HepG2 (cell line): ENCODE results near the gene PSD4. TPM values are rescaled to one million over a fixed set of nuclear protein-coding genes. Genes with fewer than 3 reads are reported as not detected.
A peak's percentile ranks its signal among the peaks of the same experiment; 100 is the strongest.

Experiments
- ATAC-seq: fragments of 200-7000 bp; cut with Tn5 transposase; 3 replicates; pipeline ENCODE4 v1.9.1; 2020; ENCODE audit warnings: mild to moderate bottlenecking, moderate library complexity
- BruUV-seq: library from RNA; stranded (reverse); fragments of 400-500 nt; replicated peaks from 2 replicates; lab custom pipeline; 2021; lab: Mats Ljungman, UMichigan
- CTCF ChIA-PET: fragments of 300-600 bp; formaldehyde crosslinking; extraction: SDS; loops from one replicate; lab custom pipeline; 2021; ENCODE audit warnings: low total read pairs, inconsistent platforms, low intra/inter-chr PET ratio; lab: Yijun Ruan, JAX
- POLR2A ChIA-PET: fragments of 350-600 bp; sonication (Branson Sonifier 250); formaldehyde crosslinking; loops from one replicate; lab custom pipeline; 2020; ENCODE audit warnings: antibody characterized with exemption, inconsistent platforms; lab: Yijun Ruan, JAX
- DNase-seq: peaks from one replicate; pipeline ENCODE4 v3.0.0-alpha.2; 2015; ENCODE audit warnings: low spot score
- FAIRE-seq: peaks from 3 replicates; lab custom pipeline; 2011; peaks lifted over from hg19 to GRCh38; lab: Jason Lieb, UNC
- H2AFZ ChIP-seq: one replicate; pipeline ENCODE4 v1.6.1; 2011; ENCODE audit warnings: low read length, inconsistent platforms
- H3K27ac ChIP-seq: fragments of 300-600 bp; 3 replicates; pipeline ENCODE4 v1.8.0; 2011; ENCODE audit warnings: mixed run types, mild to moderate bottlenecking, mixed read lengths, low read length, inconsistent platforms; ENCODE audit not compliant: insufficient read depth; ENCODE audit errors: extremely low read length
- H3K27me3 ChIP-seq, 2 experiments: fragments of 200-600 bp in 1 of 2; 2 replicates in 1 of 2; 3 replicates in 1 of 2; pipeline versions ENCODE4 v1.6.0 to v1.8.0; 2011; ENCODE audit warnings: low read length in 2 of 2, mild to moderate bottlenecking in 2 of 2, moderate library complexity in 2 of 2, inconsistent platforms in 1 of 2; ENCODE audit not compliant: insufficient read depth in 2 of 2, control insufficient read depth in 1 of 2
- H3K36me3 ChIP-seq, 2 experiments: fragments of 200-600 bp in 1 of 2; replicated peaks in 1 of 2; 2 replicates in 1 of 2; 3 replicates in 1 of 2; pipeline versions ENCODE4 v1.5.1 to v1.8.0; 2011; ENCODE audit warnings: low read length in 2 of 2, inconsistent platforms in 1 of 2; ENCODE audit not compliant: insufficient read depth in 2 of 2, control insufficient read depth in 1 of 2
- H3K4me1 ChIP-seq: 2 replicates; pipeline ENCODE4 v1.5.1; 2012; ENCODE audit warnings: low read length, inconsistent platforms; ENCODE audit not compliant: insufficient read depth
- H3K4me2 ChIP-seq: 2 replicates; pipeline ENCODE4 v1.6.0; 2011; ENCODE audit warnings: low read depth, low read length, inconsistent platforms
- H3K4me3 ChIP-seq, 3 experiments: fragments of 200-600 bp in 1 of 3; sonication (generic), shearing (Covaris generic) in 1 of 3; replicated peaks in 1 of 3; 2 replicates each; pipeline ENCODE4 v1.5.1; 2011 to 2016; ENCODE audit warnings: low read length in 3 of 3, inconsistent platforms in 2 of 3, low read depth in 2 of 3, mild to moderate bottlenecking in 2 of 3, control low read depth in 1 of 3, mixed read lengths in 1 of 3; ENCODE audit not compliant: insufficient read depth in 1 of 3
- H3K79me2 ChIP-seq: one replicate; pipeline ENCODE4 v1.6.1; 2011; ENCODE audit warnings: low read length, inconsistent platforms; ENCODE audit not compliant: insufficient read depth
- H3K9ac ChIP-seq: 2 replicates; pipeline ENCODE4 v1.6.0; 2011; ENCODE audit warnings: mild to moderate bottlenecking, low read depth, low read length, inconsistent platforms; ENCODE audit not compliant: insufficient read depth
- H3K9me3 ChIP-seq: 2 replicates; pipeline ENCODE4 v1.5.1; 2012; ENCODE audit warnings: mild to moderate bottlenecking, low read length
- H4K20me1 ChIP-seq: 2 replicates; pipeline ENCODE4 v1.6.0; 2011; ENCODE audit warnings: inconsistent platforms, mild to moderate bottlenecking, low read length, moderate library complexity; ENCODE audit not compliant: insufficient read depth
- ARID5B ChIP-seq: IDR thresholded peaks from 2 replicates; pipeline ENCODE4 v1.4.0; 2020; ENCODE audit warnings: mild to moderate bottlenecking, missing genetic modification reagents
- ATAD3A ChIP-seq: sonication (generic); formaldehyde crosslinking; IDR thresholded peaks from 2 replicates; pipeline ENCODE4 v1.4.0; 2020; ENCODE audit warnings: missing genetic modification reagents
- CEBPG ChIP-seq: IDR thresholded peaks from 2 replicates; pipeline ENCODE4 v1.6.1; 2016
- DNMT3B ChIP-seq: conservative IDR thresholded peaks from 2 replicates; pipeline ENCODE4 v1.6.1; 2016; ENCODE audit warnings: missing biosample characterization, control low read depth
- ETV5 ChIP-seq: IDR thresholded peaks from 2 replicates; pipeline ENCODE4 v1.6.1; 2018; ENCODE audit warnings: missing biosample characterization, missing genetic modification reagents, inconsistent platforms, borderline replicate concordance
- GATAD2A ChIP-seq: IDR thresholded peaks from 2 replicates; pipeline ENCODE4 v1.6.1; 2016
- KAT8 ChIP-seq: IDR thresholded peaks from 2 replicates; pipeline ENCODE4 v1.6.1; 2016; ENCODE audit warnings: missing genetic modification reagents, missing compliant biosample characterization
- MEF2D ChIP-seq: sonication (generic); formaldehyde crosslinking; IDR thresholded peaks from 2 replicates; pipeline ENCODE4 v1.5.1; 2020; ENCODE audit warnings: mild to moderate bottlenecking, missing genetic modification reagents
- NPAS2 ChIP-seq: sonication (generic); formaldehyde crosslinking; IDR thresholded peaks from 2 replicates; pipeline ENCODE4 v1.8.0; 2022; ENCODE audit warnings: mild to moderate bottlenecking, missing genetic modification reagents, borderline replicate concordance
- POGZ ChIP-seq: sonication (generic); formaldehyde crosslinking; IDR thresholded peaks from 2 replicates; pipeline ENCODE4 v1.4.0; 2020; ENCODE audit warnings: mild to moderate bottlenecking, missing genetic modification reagents
- RARA ChIP-seq: IDR thresholded peaks from 2 replicates; pipeline ENCODE4 v1.6.1; 2016; ENCODE audit warnings: missing genetic modification reagents, missing compliant biosample characterization
- RFX3 ChIP-seq: IDR thresholded peaks from 2 replicates; pipeline ENCODE4 v1.6.1; 2016; ENCODE audit warnings: missing biosample characterization, missing genetic modification reagents
- SAP130 ChIP-seq: IDR thresholded peaks from 2 replicates; pipeline ENCODE4 v1.6.1; 2016; ENCODE audit warnings: low read depth
- SOX13 ChIP-seq, 3 experiments: fragments of 450-650 bp in 1 of 3; sonication (generic) in 1 of 3; formaldehyde crosslinking in 1 of 3; IDR thresholded peaks in 2 of 3; conservative IDR thresholded peaks in 1 of 3; 2 replicates each; pipeline versions ENCODE4 v1.5.0 to v1.6.1; 2016 to 2020; ENCODE audit warnings: antibody characterized with exemption in 1 of 3, mild to moderate bottlenecking in 1 of 3, missing compliant biosample characterization in 1 of 3, missing genetic modification reagents in 1 of 3, moderate library complexity in 1 of 3
- SOX5 ChIP-seq: IDR thresholded peaks from 2 replicates; pipeline ENCODE4 v1.6.1; 2016; ENCODE audit warnings: borderline replicate concordance
- SOX6 ChIP-seq, 2 experiments: fragments of 450-650 bp in 1 of 2; sonication (generic) in 1 of 2; formaldehyde crosslinking in 1 of 2; IDR thresholded peaks; 2 replicates each; pipeline versions ENCODE4 v1.4.0 to v1.6.1; 2017 to 2020; ENCODE audit warnings: antibody characterized with exemption in 1 of 2, mild to moderate bottlenecking in 1 of 2, missing genetic modification reagents in 1 of 2
- TEAD3 ChIP-seq: optimal IDR thresholded peaks from 2 replicates; pipeline ENCODE3; 2016; ENCODE audit warnings: borderline replicate concordance
- UBTF ChIP-seq: sonication (generic); formaldehyde crosslinking; IDR thresholded peaks from 2 replicates; pipeline ENCODE4 v1.4.0; 2020; ENCODE audit warnings: mild to moderate bottlenecking, missing genetic modification reagents
- ZNF136 ChIP-seq: sonication (generic); formaldehyde crosslinking; IDR thresholded peaks from 2 replicates; pipeline ENCODE4 v1.8.1; 2022; ENCODE audit warnings: low read depth, mild to moderate bottlenecking, moderate library complexity, missing genetic modification reagents
- ZNF746 ChIP-seq: sonication (generic); formaldehyde crosslinking; IDR thresholded peaks from 2 replicates; pipeline ENCODE4 v1.8.0; 2022; ENCODE audit warnings: mild to moderate bottlenecking, missing genetic modification reagents
- WGBS: methylation state at CpG from one replicate; pipeline ENCODE4 v1.1.6; 2017; ENCODE audit warnings: low lambda C conversion rate; 5-methylcytosine and 5-hydroxymethylcytosine counted together
- in situ Hi-C: cut with HindIII; loops from 2 replicates; pipeline ENCODE4 v1.10.0; 2017; ENCODE audit warnings: low pct_unique_long_range_greater_than_20kb; ENCODE audit not compliant: extremely low pct_ligation_motif_present
- intact Hi-C: fragments of 100-400 bp; cut with micrococcal nuclease; formaldehyde crosslinking; loops from one replicate; pipeline ENCODE4 v1.10.0; 2022; ENCODE audit not compliant: unreplicated experiment
- polyA plus RNA-seq, 8 experiments: library from polyadenylated mRNA; depleted of rRNA in 3 of 8; stranded (reverse) in 7 of 8; unstranded in 1 of 8; fragments of >200 nt; fragmentation: Illumina TruSeq in 4 of 8; extraction: Trizol in 4 of 8; gene quantifications; 2 replicates each; pipeline versions ENCODE4 v1.2.1 to v1.2.3, GENCODE V29; 2011 to 2016; ENCODE audit warnings: low read depth in 4 of 8, missing spikeins in 1 of 8, mixed read lengths in 1 of 8; ENCODE audit not compliant: insufficient read depth in 1 of 8
- total RNA-seq, 5 experiments: library from RNA; depleted of rRNA; stranded (reverse); fragments of >200 nt; fragmentation: Illumina TruSeq; extraction: Trizol; gene quantifications; 2 replicates each; pipeline ENCODE4 v1.2.3, GENCODE V29; 2016; ENCODE audit warnings: low read depth in 1 of 5

The PSD4 gene
- total and polyA plus RNA-seq, 2 of the 13 experiments (the other 11 are each of a cell fraction or from before 2014, with no cell fraction given), result 5.8 to 9.4 TPM

DNA sequence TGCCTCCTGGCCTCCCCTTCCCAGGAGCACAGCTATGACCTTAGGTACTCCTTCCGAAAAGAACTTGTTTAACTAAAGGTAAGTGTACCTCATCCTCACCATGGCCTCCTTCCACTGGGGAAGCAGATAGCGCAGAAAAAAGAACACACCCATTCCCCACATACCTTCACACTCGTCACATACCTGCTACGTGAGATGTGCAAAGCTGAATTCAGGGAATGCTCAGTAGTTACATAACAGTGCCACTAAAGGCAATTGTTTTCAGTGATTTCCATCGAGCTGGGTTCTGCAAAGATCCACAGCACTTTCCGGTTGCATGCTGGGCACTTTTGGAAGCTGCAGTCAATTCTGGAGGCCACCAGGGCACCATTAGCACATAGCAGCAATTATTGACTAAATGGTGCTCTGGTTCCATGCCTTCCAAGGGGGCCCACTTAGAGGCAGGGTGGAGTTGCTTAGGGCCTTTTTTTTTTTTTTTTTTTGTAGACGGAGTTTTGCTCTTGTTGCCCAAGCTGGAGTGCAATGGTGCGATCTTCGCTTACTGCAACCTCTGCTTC lies 63.9 kb downstream of the PSD4 start:
- in situ Hi-C loops, result no loop called here
- H3K9me3 ChIP-seq, result no peaks in the 10 kb centered on the region
- intact Hi-C loops, result no loop called here
- TF ChIP-seq ZNF746 (CRISPR knock-in tag) (no peak), SAP130 (CRISPR knock-in tag) (0 out of 2 replicates have a peak, but pooled peaks have one; percentile 15), SOX13 (IDR thresholded peaks at IDR 0.05) (no peak), SOX13 (CRISPR knock-in tag; conservative IDR thresholded peaks at IDR 0.05 in 1 of 2, IDR thresholded peaks at IDR 0.05 in 1 of 2) (peak in 1 of 2 experiments; percentile 63; a peak in 1 of 4 replicates), POGZ (CRISPR knock-in tag) (no peak), KAT8 (CRISPR knock-in tag) (no peak), GATAD2A (CRISPR knock-in tag) (peak; percentile 14; the same call in 1 of the 2 replicates), ATAD3A (CRISPR knock-in tag) (no peak), CEBPG (CRISPR knock-in tag) (peak; percentile 16; the same call in 1 of the 2 replicates), MEF2D (CRISPR knock-in tag) (no peak), SOX6 (IDR thresholded peaks at IDR 0.05) (no peak), SOX6 (CRISPR knock-in tag; IDR thresholded peaks at IDR 0.05) (peak; percentile 17; the same call in 1 of the 2 replicates), RFX3 (CRISPR knock-in tag) (no peak), RARA (CRISPR knock-in tag) (peak; percentile 23; the same call in 1 of the 2 replicates), NPAS2 (CRISPR knock-in tag) (no peak), TEAD3 (CRISPR knock-in tag) (peak; percentile 93), UBTF (CRISPR knock-in tag) (no peak), ETV5 (peak; percentile 36; the same call in 1 of the 2 replicates), DNMT3B (0 out of 2 replicates have a peak, but pooled peaks have one; percentile 47), SOX5 (peak; percentile 50; the same call in 1 of the 2 replicates), ARID5B (CRISPR knock-in tag) (peak; percentile 34; the same call in 1 of the 2 replicates), ZNF136 (CRISPR knock-in tag) (no peak)
- WGBS, result 29% methylated on average over 9 of the region's 9 CpGs
- no peaks in the 10 kb centered on the region for H3K79me2 ChIP-seq
- no peaks in the 10 kb centered on the region; a peak in 1 of 5 replicates for H3K27me3 ChIP-seq
- no peak overlapping the region for H2AFZ ChIP-seq
- DNase-seq, result peak; percentile 55
- no peaks in the 10 kb centered on the region for H4K20me1 ChIP-seq
- H3K4me2 ChIP-seq, result peak overlapping the region; percentile 26; the same call in 1 of the 2 replicates
- ChIA-PET CTCF (no interaction called here), POLR2A (no interaction called here)
- BruUV-seq, result no TSS peak
- peaks cover 75% of the 10 kb centered on the region for H3K4me1 ChIP-seq
- FAIRE-seq, result no peak
- no peak overlapping the region for H3K4me3 ChIP-seq
- no peaks in the 10 kb centered on the region for H3K36me3 ChIP-seq
- no peak for ATAC-seq
- no peak overlapping the region for H3K27ac ChIP-seq
- H3K9ac ChIP-seq, result no peak overlapping the region
